PC-3 (cell line): ENCODE results near the gene XBP1. TPM values are rescaled to one million over a fixed set of nuclear protein-coding genes. Genes with fewer than 3 reads are reported as not detected.
A peak's percentile ranks its signal among the peaks of the same experiment; 100 is the strongest.

Source experiments
- ATAC-seq: fragments of 200-7000 bp; cut with Tn5 transposase; 2 replicates; pipeline ENCODE4 v1.9.1; 2020; ENCODE audit warnings: mild to moderate bottlenecking, moderate library complexity
- BruUV-seq: library from RNA; stranded (reverse); fragments of 400-500 nt; replicated peaks from 2 replicates; lab custom pipeline; 2021; lab: Mats Ljungman, UMichigan
- CTCF ChIA-PET: fragments of 300-600 bp; sonication (Branson Sonifier 250); formaldehyde crosslinking; loops from one replicate; lab custom pipeline; 2022; ENCODE audit warnings: antibody characterized with exemption; lab: Charles Lee
- POLR2A ChIA-PET: fragments of 300-600 bp; sonication (Branson Sonifier 250); formaldehyde crosslinking; loops from one replicate; lab custom pipeline; 2022; ENCODE audit warnings: antibody characterized with exemption; ENCODE audit not compliant: unreplicated experiment; lab: Charles Lee
- DNase-seq: peaks from one replicate; pipeline ENCODE4 v3.0.0-alpha.2; 2015
- H2AFZ ChIP-seq: fragments of 300-600 bp; sonication (generic); 2 replicates; pipeline ENCODE4 v1.6.0; 2016; ENCODE audit warnings: antibody characterized with exemption, low read length
- H3F3A ChIP-seq: fragments of 300-600 bp; sonication (generic); one replicate; pipeline ENCODE4 v1.6.0; 2017; ENCODE audit warnings: antibody characterized with exemption, low read length, control low read depth, mild to moderate bottlenecking; ENCODE audit not compliant: unreplicated experiment
- H3K27ac ChIP-seq: fragments of 300-600 bp; sonication (generic); 2 replicates; pipeline ENCODE4 v1.5.1; 2016; ENCODE audit warnings: mild to moderate bottlenecking, low read length
- H3K27me3 ChIP-seq: fragments of 300-600 bp; sonication (generic); 2 replicates; pipeline ENCODE4 v1.6.1; 2016; ENCODE audit warnings: low read length, mixed read lengths
- H3K36me3 ChIP-seq: fragments of 300-600 bp; sonication (generic); 2 replicates; pipeline ENCODE4 v1.6.1; 2016; ENCODE audit warnings: low read depth, mixed run types, low read length, mixed read lengths
- H3K4me1 ChIP-seq: fragments of 300-600 bp; sonication (generic); 2 replicates; pipeline ENCODE4 v1.5.1; 2016; ENCODE audit warnings: low read length; ENCODE audit not compliant: insufficient read depth
- H3K4me2 ChIP-seq: fragments of 300-600 bp; sonication (generic); 2 replicates; pipeline ENCODE4 v1.6.0; 2016; ENCODE audit warnings: low read length
- H3K4me3 ChIP-seq: fragments of 300-600 bp; sonication (generic); 2 replicates; pipeline ENCODE4 v1.5.1; 2016; ENCODE audit warnings: mild to moderate bottlenecking, low read length, mixed read lengths
- H3K79me2 ChIP-seq: fragments of 300-600 bp; sonication (generic); 2 replicates; pipeline ENCODE4 v1.6.1; 2017; ENCODE audit warnings: low read length, mixed read lengths
- H3K9ac ChIP-seq: fragments of 300-600 bp; sonication (generic); 2 replicates; pipeline ENCODE4 v1.6.0; 2016; ENCODE audit warnings: mild to moderate bottlenecking, low read length
- H3K9me2 ChIP-seq: fragments of 300-600 bp; sonication (generic); replicated peaks from 2 replicates; pipeline ENCODE4 v1.6.1; 2016; ENCODE audit warnings: mixed run types, low read length, mixed read lengths
- H3K9me3 ChIP-seq: fragments of 300-600 bp; sonication (generic); 2 replicates; pipeline ENCODE4 v1.6.1; 2016; ENCODE audit warnings: low read length, mixed read lengths
- H4K20me1 ChIP-seq: fragments of 300-600 bp; sonication (generic); 2 replicates; pipeline ENCODE4 v1.6.1; 2016; ENCODE audit warnings: low read length, mixed read lengths
- CTCF ChIP-seq: fragments of 300-600 bp; sonication (generic); conservative IDR thresholded peaks from 2 replicates; pipeline ENCODE4 v1.5.1; 2017; ENCODE audit warnings: antibody characterized with exemption, low read depth, mild to moderate bottlenecking, low read length
- EZH2 ChIP-seq: fragments of 300-600 bp; sonication (generic); IDR thresholded peaks from one replicate; pipeline ENCODE4 v1.6.1; 2017; ENCODE audit warnings: antibody characterized with exemption, mild to moderate bottlenecking, low read length; ENCODE audit not compliant: unreplicated experiment
- EZH2phosphoT487 ChIP-seq: fragments of 300-600 bp; sonication (generic); IDR thresholded peaks from 2 replicates; pipeline ENCODE4 v1.6.1; 2018; ENCODE audit warnings: mild to moderate bottlenecking, antibody characterized with exemption, low read length, borderline replicate concordance
- intact Hi-C: fragments of 100-400 bp; cut with micrococcal nuclease; formaldehyde crosslinking; loops from 2 replicates; pipeline ENCODE4 v1.9.0; 2023
- total RNA-seq: library from RNA; depleted of rRNA; stranded (reverse); fragments of >200 nt; gene quantifications from 2 replicates; pipeline ENCODE4 v1.2.3, GENCODE V29; 2014

The XBP1 gene
- total RNA-seq, 1 experiment from 2014 or later = 191 TPM

- H3K27me3 ChIP-seq = no peaks in the 10 kb centered on the region
- peak overlapping the region; percentile 8; the same call in 1 of the 2 replicates for H3K27ac ChIP-seq
- peak overlapping the region; percentile 78 for H3K9ac ChIP-seq
- ATAC-seq = no peak
- no peaks in the 10 kb centered on the region for H3F3A ChIP-seq
- TSS peak; percentile 77 for BruUV-seq
- H3K36me3 ChIP-seq = no peaks in the 10 kb centered on the region
- no peaks in the 10 kb centered on the region for H3K9me2 ChIP-seq
- H3K4me3 ChIP-seq = peak overlapping the region; percentile 73
- DNase-seq = no peak
- POLR2A ChIA-PET = interaction anchor here (0.6 kb wide), 1 partner anchor 32 kb away, joined by 3 read pairs; no protein-coding TSS in a partner anchor
- H3K4me1 ChIP-seq = peaks cover 4% of the 10 kb centered on the region; the same call in 1 of the 2 replicates
- CTCF ChIA-PET = interaction anchor here (0.5 to 0.6 kb wide), 2 partner anchors 32 kb away, joined by 3 read pairs; partner anchors contain the start of genes CHEK2 and HSCB
- intact Hi-C loops = no loop called here
- peak overlapping the region; percentile 86 for H2AFZ ChIP-seq
- H3K79me2 ChIP-seq = peaks cover 50% of the 10 kb centered on the region
- no peaks in the 10 kb centered on the region for H4K20me1 ChIP-seq
- H3K9me3 ChIP-seq = no peaks in the 10 kb centered on the region
- peak overlapping the region; percentile 90 for H3K4me2 ChIP-seq
- TF ChIP-seq EZH2phosphoT487 (no peak), CTCF (no peak), EZH2 (no peak)
Measured at GRCh38 chr22:28773461-28773867, 26.9 kb downstream of the XBP1 start.

GRCh38 chr22:28772633-28773460 is 27.5 kb downstream of the XBP1 start, which contains the start of gene CCDC117:
CCDC117 (plus strand) TSS chr22:28772695; CDS start chr22:28772850, 155 bp downstream.
- ATAC-seq (peak; percentile 90), DNase-seq (peak; percentile 79)
- H2AFZ ChIP-seq = peak within 1 kb of the TSS; percentile 86
- H3K36me3 ChIP-seq = no peaks in the 10 kb centered on the region
- H3K27ac ChIP-seq = peak within 1 kb of the TSS; percentile 8; the same call in 1 of the 2 replicates
- H3K79me2 ChIP-seq = peaks cover 44% of the 10 kb centered on the region
- CTCF ChIA-PET = interaction anchor here (0.5 to 0.6 kb wide), 3 partner anchors 23 to 32 kb away, joined by 3 read pairs; partner anchors contain the start of genes CHEK2 and HSCB
- H3K4me1 ChIP-seq = peaks cover 4% of the 10 kb centered on the region; the same call in 1 of the 2 replicates
- no peaks in the 10 kb centered on the region for H3K9me2 ChIP-seq
- POLR2A ChIA-PET = interaction anchor here (0.6 kb wide), 1 partner anchor 392 kb away, joined by 8 read pairs; no protein-coding TSS in a partner anchor
- H3K9ac ChIP-seq = peak within 1 kb of the TSS; percentile 78
- peak within 1 kb of the TSS; percentile 73 for H3K4me3 ChIP-seq
- no peaks in the 10 kb centered on the region for H3K9me3 ChIP-seq
- H3K27me3 ChIP-seq = no peaks in the 10 kb centered on the region
- H3F3A ChIP-seq = no peaks in the 10 kb centered on the region
- no peak for TF ChIP-seq EZH2
- no peak for TF ChIP-seq CTCF
- no peak for TF ChIP-seq EZH2phosphoT487
- peak within 1 kb of the TSS; percentile 90 for H3K4me2 ChIP-seq
- H4K20me1 ChIP-seq = no peaks in the 10 kb centered on the region
- intact Hi-C loops = no loop called here
- no TSS peak for BruUV-seq
